HG03103 (cell line): ENCODE results near the gene KLC4.

Source experiments
- ATAC-seq: cut with Tn5 transposase; IDR thresholded peaks from one replicate; pipeline ENCODE4 v1.9.1; 2021; ENCODE audit warnings: low read depth; ENCODE audit not compliant: unreplicated experiment

Gene KLC4

GRCh38 chr6:43120944-43121913, 61.8 kb downstream of the KLC4 start:
- ATAC-seq, result no peak

DNA sequence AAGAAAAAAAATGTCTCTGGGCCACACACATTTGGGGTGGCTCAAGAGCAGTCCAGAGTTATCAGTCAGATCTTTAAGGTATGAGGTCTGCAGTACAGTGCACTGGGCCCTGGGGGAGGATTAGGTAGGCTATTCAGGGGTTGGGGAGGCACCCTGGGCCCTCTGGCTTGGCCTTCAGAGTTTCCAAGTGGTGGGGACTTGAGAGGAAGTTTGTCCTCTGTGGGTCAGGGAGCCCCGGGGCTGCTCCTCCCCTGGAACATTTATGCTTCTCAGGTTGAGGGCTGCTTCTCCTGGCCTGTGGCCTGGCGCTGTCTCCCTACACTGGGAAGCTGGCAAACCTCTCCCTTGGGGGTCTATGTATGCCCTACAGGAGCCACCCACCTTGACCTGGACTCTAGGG, 62.7 kb downstream of the KLC4 start:
- no peak for ATAC-seq

DNA sequence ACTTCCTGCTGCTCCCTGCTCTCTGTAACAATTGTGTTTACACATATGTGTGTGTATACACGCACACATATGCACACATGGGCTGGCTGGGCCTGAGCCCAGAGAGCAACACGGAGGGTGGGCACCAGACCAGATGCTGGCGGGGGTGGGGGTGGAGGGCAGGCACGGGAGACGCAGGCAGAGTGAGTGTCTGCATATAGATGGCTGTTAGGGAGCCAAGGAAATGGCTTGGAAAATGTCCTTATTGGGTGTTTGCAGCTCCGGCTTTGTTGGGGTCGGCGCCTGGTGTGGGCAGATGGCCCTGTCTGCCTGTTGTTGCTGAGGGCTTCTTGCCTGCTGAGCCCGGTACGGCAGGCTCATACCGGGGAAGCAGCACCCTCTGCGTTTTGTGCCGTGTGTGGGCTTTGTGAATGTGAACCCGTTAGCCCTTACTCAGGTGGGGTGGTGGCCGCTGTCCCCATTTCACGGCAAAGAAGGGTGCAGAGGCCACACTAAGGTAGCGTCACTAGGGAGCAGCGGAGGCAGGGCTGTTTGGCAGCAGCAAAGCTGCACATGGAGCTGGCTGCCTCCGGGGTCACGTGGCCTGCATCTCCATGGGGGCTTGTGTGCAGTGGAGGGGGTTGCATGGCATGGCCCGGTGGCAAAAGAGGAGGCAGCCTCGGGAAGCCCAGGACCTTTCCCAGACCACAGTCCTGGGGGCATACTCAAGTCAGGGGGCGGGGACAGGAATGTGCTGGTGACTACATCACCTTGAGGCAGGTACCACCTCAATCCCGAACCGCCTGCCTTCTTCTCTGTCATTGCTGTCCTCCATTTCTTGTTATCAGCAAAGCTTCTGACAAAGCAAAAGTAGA, 64.3 kb downstream of the KLC4 start:
- no peak for ATAC-seq

DNA sequence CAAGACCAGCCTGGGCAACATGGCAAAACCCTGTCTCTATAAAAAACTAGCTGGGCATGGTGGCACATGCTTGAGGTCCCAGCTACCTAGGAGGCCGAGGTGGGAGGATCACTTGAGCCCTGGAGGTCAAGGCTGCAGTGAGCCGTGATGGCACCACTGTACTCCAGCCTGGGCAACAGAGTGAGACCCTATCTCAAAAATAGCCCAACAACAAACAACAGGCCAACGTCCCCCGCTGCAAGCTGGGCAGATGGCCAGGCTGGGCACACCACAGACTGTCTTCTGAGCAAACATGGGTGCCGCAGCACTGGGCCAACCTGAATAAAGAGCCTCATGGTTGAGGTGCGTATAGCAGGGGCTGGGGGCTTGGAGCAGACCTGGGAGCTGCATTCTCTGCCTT, 65.0 kb downstream of the KLC4 start:
- ATAC-seq, result no peak
